DMS53 treated with DMSO at 0.1 percent for 48 hours (cell line): ENCODE measurements around the gene RCCD1.
"Not testable (repeated sequence)": the region's sequence is repeated elsewhere in the genome, so short reads cannot be mapped to it uniquely, and the experiment has no call there.

Source experiments
- DNase-seq: peaks from one replicate; lab custom pipeline; 2025; ENCODE audit not compliant: unreplicated experiment; lab: John Stamatoyannopoulos, UW

RCCD1 gene

GRCh38 chr15:90954712-90955623 lies at the start of gene RCCD1:
RCCD1 (plus strand) TSS chr15:90954884; CDS start chr15:90956735, 1,851 bp downstream.
- peak; percentile 90 for DNase-seq

- DNase-seq, result no peak
Observed at GRCh38 chr15:90905306-90906180, 49.1 kb upstream of the RCCD1 start.

- DNase-seq, result no peak
Observed at GRCh38 chr15:90906181-90906849, 48.4 kb upstream of the RCCD1 start.

GRCh38 chr15:90907051-90907660 lies 47.5 kb upstream of the RCCD1 start:
- DNase-seq, result no peak

GRCh38 chr15:90907838-90908507 lies 46.7 kb upstream of the RCCD1 start:
- DNase-seq, result no peak

- DNase-seq, result not testable (repeated sequence)
Observed at GRCh38 chr15:90909449-90909848, 45.2 kb upstream of the RCCD1 start.

- no peak for DNase-seq
Observed at GRCh38 chr15:90909976-90910375, 44.7 kb upstream of the RCCD1 start.

- no peak for DNase-seq
Observed at GRCh38 chr15:90910441-90911301, 44.0 kb upstream of the RCCD1 start.

- DNase-seq, result no peak
Observed at GRCh38 chr15:90911302-90911623, 43.4 kb upstream of the RCCD1 start.

GRCh38 chr15:90911906-90912769 lies 42.5 kb upstream of the RCCD1 start:
- DNase-seq, result no peak

- DNase-seq, result no peak
Observed at GRCh38 chr15:90912770-90913075, 42.0 kb upstream of the RCCD1 start.

- no peak for DNase-seq
Observed at GRCh38 chr15:90913398-90913944, 41.2 kb upstream of the RCCD1 start.

- DNase-seq, result no peak
Observed at GRCh38 chr15:90914305-90915080, 40.2 kb upstream of the RCCD1 start.

- DNase-seq, result no peak
Observed at GRCh38 chr15:90915216-90915807, 39.4 kb upstream of the RCCD1 start.

GRCh38 chr15:90915808-90916440 lies 38.8 kb upstream of the RCCD1 start:
- DNase-seq, result no peak

GRCh38 chr15:90916461-90916860 lies 38.2 kb upstream of the RCCD1 start:
- DNase-seq, result no peak

GRCh38 chr15:90917569-90917968 lies 37.1 kb upstream of the RCCD1 start:
- no peak for DNase-seq
